Osteoblast (primary cell): ENCODE data around the gene WDR37. TPM values are rescaled to one million over a fixed set of nuclear protein-coding genes. Genes with fewer than 3 reads are reported as not detected.
A peak's percentile ranks its signal among the peaks of the same experiment; 100 is the strongest.
"Not testable (repeated sequence)": the region's sequence is repeated elsewhere in the genome, so short reads cannot be mapped to it uniquely, and the experiment has no call there.

Experiments
- DNase-seq: peaks from one replicate; pipeline ENCODE4 v3.0.0; 2011; ENCODE audit warnings: low spot score, mixed read lengths; ENCODE audit not compliant: insufficient read length; ENCODE audit errors: missing footprints
- H2AFZ ChIP-seq: 2 replicates; pipeline ENCODE4 v1.6.0; 2011; ENCODE audit warnings: mild to moderate bottlenecking, low read length
- H3K27ac ChIP-seq: 2 replicates; pipeline ENCODE4 v1.5.1; 2011; ENCODE audit warnings: mild to moderate bottlenecking, low read depth, low read length, moderate library complexity
- H3K27me3 ChIP-seq: 2 replicates; pipeline ENCODE4 v1.6.0; 2012; ENCODE audit warnings: mild to moderate bottlenecking, control low read depth, inconsistent platforms, low read length, moderate library complexity; ENCODE audit not compliant: insufficient read depth
- H3K36me3 ChIP-seq: 2 replicates; pipeline ENCODE4 v1.5.1; 2011; ENCODE audit warnings: mild to moderate bottlenecking, low read length, control low read depth, moderate library complexity; ENCODE audit not compliant: insufficient read depth
- H3K4me1 ChIP-seq: 2 replicates; pipeline ENCODE4 v1.5.1; 2011; ENCODE audit warnings: mild to moderate bottlenecking, low read length, control low read depth, moderate library complexity; ENCODE audit not compliant: insufficient read depth
- H3K4me2 ChIP-seq: 2 replicates; pipeline ENCODE4 v1.6.0; 2011; ENCODE audit warnings: mild to moderate bottlenecking, low read length; ENCODE audit not compliant: insufficient read depth
- H3K4me3 ChIP-seq: fragments of 200-600 bp; sonication (generic); 3 replicates; pipeline ENCODE4 v1.5.1; 2012; ENCODE audit warnings: mild to moderate bottlenecking, low read length, inconsistent platforms; ENCODE audit not compliant: insufficient read depth
- H3K79me2 ChIP-seq: 2 replicates; pipeline ENCODE4 v1.6.0; 2012; ENCODE audit warnings: mild to moderate bottlenecking, low read length, control low read depth, inconsistent platforms; ENCODE audit not compliant: insufficient read depth
- H3K9me3 ChIP-seq: 2 replicates; pipeline ENCODE4 v1.5.1; 2011; ENCODE audit warnings: low read depth, low read length, control low read depth
- H4K20me1 ChIP-seq: 2 replicates; pipeline ENCODE4 v1.6.0; 2012; ENCODE audit warnings: mild to moderate bottlenecking, low read length, control low read depth; ENCODE audit not compliant: insufficient read depth
- CTCF ChIP-seq: IDR thresholded peaks from 2 replicates; pipeline ENCODE4 v1.5.1; 2011; ENCODE audit warnings: mild to moderate bottlenecking, low read depth, low read length, moderate library complexity; ENCODE audit errors: extremely low read depth
- total RNA-seq: library from RNA; depleted of rRNA; stranded (reverse); fragments of >200 nt; gene quantifications from 2 replicates; pipeline ENCODE4 v1.2.3, GENCODE V29; 2012

WDR37 gene
- total RNA-seq, 1 donor = 18.8 TPM

- no peak overlapping the region for H2AFZ ChIP-seq
- H4K20me1 ChIP-seq = no peaks in the 10 kb centered on the region
- H3K36me3 ChIP-seq = no peaks in the 10 kb centered on the region
- H3K4me2 ChIP-seq = no peak overlapping the region
- no peaks in the 10 kb centered on the region for H3K4me1 ChIP-seq
- H3K79me2 ChIP-seq = no peaks in the 10 kb centered on the region
- H3K27me3 ChIP-seq = no peaks in the 10 kb centered on the region
- no peak overlapping the region for H3K27ac ChIP-seq
- H3K4me3 ChIP-seq = no peak overlapping the region
- H3K9me3 ChIP-seq = no peaks in the 10 kb centered on the region
- TF ChIP-seq CTCF = no peak
- peak; percentile 54 for DNase-seq
Measured at GRCh38 chr10:1156921-1157614, 100.9 kb downstream of the WDR37 start.

- H2AFZ ChIP-seq = no peak overlapping the region
- H3K4me1 ChIP-seq = no peaks in the 10 kb centered on the region
- no peaks in the 10 kb centered on the region for H3K9me3 ChIP-seq
- DNase-seq = peak; percentile 69
- no peak overlapping the region for H3K4me3 ChIP-seq
- no peaks in the 10 kb centered on the region for H3K27me3 ChIP-seq
- no peaks in the 10 kb centered on the region for H4K20me1 ChIP-seq
- H3K36me3 ChIP-seq = no peaks in the 10 kb centered on the region
- no peaks in the 10 kb centered on the region for H3K79me2 ChIP-seq
- H3K27ac ChIP-seq = no peak overlapping the region
- no peak for TF ChIP-seq CTCF
- no peak overlapping the region for H3K4me2 ChIP-seq
Measured at GRCh38 chr10:1157615-1157933, 101.4 kb downstream of the WDR37 start.

GRCh38 chr10:1158066-1158465 is 101.9 kb downstream of the WDR37 start:
- no peak for TF ChIP-seq CTCF
- H3K27ac ChIP-seq = no peak overlapping the region

GRCh38 chr10:1158536-1158935 is 102.4 kb downstream of the WDR37 start:
- H3K4me1 ChIP-seq, H3K36me3 ChIP-seq, H3K79me2 ChIP-seq, H3K9me3 ChIP-seq, H3K27me3 ChIP-seq, H3K4me2 ChIP-seq, H2AFZ ChIP-seq, H4K20me1 ChIP-seq, H3K4me3 ChIP-seq, H3K27ac ChIP-seq: not testable (repeated sequence)
- DNase-seq = peak; percentile 26

More at GRCh38 chr10:1158066-1158465, 101.9 kb downstream of the WDR37 start:
- Histone ChIP-seq H3K4me1 (no peaks in the 10 kb centered on the region), H3K4me3 (no peak overlapping the region), H4K20me1 (no peaks in the 10 kb centered on the region), H3K79me2 (no peaks in the 10 kb centered on the region), H2AFZ (no peak overlapping the region), H3K36me3 (no peaks in the 10 kb centered on the region), H3K9me3 (no peaks in the 10 kb centered on the region), H3K4me2 (no peak overlapping the region), H3K27me3 (no peaks in the 10 kb centered on the region)
- DNase-seq = no peak
